Posterior cingulate gyrus (tissue), 11 donors: ENCODE measurements around the gene DGKG.

Source experiments
- DNase-seq, 10 donors: peaks; one replicate each; pipeline versions ENCODE4 v3.0.0 to v3.0.0-alpha.2; 2020 to 2021; ENCODE audit warnings: mixed read lengths in 3 of 10
- intact Hi-C: fragments of 100-400 bp; cut with DNase I; formaldehyde crosslinking; loops from one replicate; pipeline ENCODE4 v1.15.1; 2023

The DGKG gene

GRCh38 chr3:186248850-186249249, 113.2 kb downstream of the DGKG start:
- intact Hi-C loops = no loop called here
- DNase-seq = no peak

- peak in 5 of 10 donors; percentile 38 to 92 (median 51) for DNase-seq
Measured at GRCh38 chr3:186247821-186248814, 113.9 kb downstream of the DGKG start.

GRCh38 chr3:186246941-186247340, 115.1 kb downstream of the DGKG start:
- no peak for DNase-seq
- intact Hi-C loops = no loop called here

More at GRCh38 chr3:186247821-186248814, 113.9 kb downstream of the DGKG start:
- intact Hi-C loops = no loop called here

GRCh38 chr3:186244016-186244415, 118.0 kb downstream of the DGKG start:
- intact Hi-C loops = no loop called here
- DNase-seq = no peak

- intact Hi-C loops = loop anchor here (1.0 kb wide), 1 partner anchor 259 kb away; no protein-coding TSS in a partner anchor
- DNase-seq = peak in 8 of 10 donors; percentile 54 to 93 (median 64)
Measured at GRCh38 chr3:186241910-186242821, 119.9 kb downstream of the DGKG start.

- DNase-seq = peak in 5 of 10 donors; percentile 37 to 87 (median 54)
- intact Hi-C loops = no loop called here
Measured at GRCh38 chr3:186239321-186239720, 122.7 kb downstream of the DGKG start.

GRCh38 chr3:186237915-186238314, 124.1 kb downstream of the DGKG start:
- intact Hi-C loops = no loop called here
- DNase-seq = no peak

GRCh38 chr3:186236357-186237020, 125.5 kb downstream of the DGKG start:
- intact Hi-C loops = no loop called here
- DNase-seq = no peak

- intact Hi-C loops = no loop called here
- no peak for DNase-seq
Measured at GRCh38 chr3:186235554-186235953, 126.5 kb downstream of the DGKG start.

GRCh38 chr3:186234152-186234551, 127.9 kb downstream of the DGKG start:
- no peak for DNase-seq
- intact Hi-C loops = no loop called here

- intact Hi-C loops = no loop called here
Measured at GRCh38 chr3:186226482-186226881, 135.6 kb downstream of the DGKG start.

GRCh38 chr3:186225603-186226002, 136.4 kb downstream of the DGKG start:
- DNase-seq = no peak
- intact Hi-C loops = no loop called here

More at GRCh38 chr3:186226482-186226881, 135.6 kb downstream of the DGKG start:
- no peak for DNase-seq

GRCh38 chr3:186224041-186224610, 137.9 kb downstream of the DGKG start:
- DNase-seq = no peak
- intact Hi-C loops = loop anchor here (5.0 kb wide), 1 partner anchor 242 kb away; no protein-coding TSS in a partner anchor

- intact Hi-C loops = loop anchor here (5.0 kb wide), 1 partner anchor 241 kb away; no protein-coding TSS in a partner anchor
- no peak for DNase-seq
Measured at GRCh38 chr3:186223476-186223875, 138.6 kb downstream of the DGKG start.

GRCh38 chr3:186221760-186222378, 140.2 kb downstream of the DGKG start:
- intact Hi-C loops = loop anchor here (5.0 kb wide), 1 partner anchor 240 kb away; no protein-coding TSS in a partner anchor
- no peak for DNase-seq

GRCh38 chr3:186220911-186221645, 141.0 kb downstream of the DGKG start:
- intact Hi-C loops = loop anchor here (5.0 kb wide), 1 partner anchor 239 kb away; no protein-coding TSS in a partner anchor
- peak; percentile 48 to 95 (median 66) for DNase-seq

- intact Hi-C loops = loop anchor here (5.0 kb wide), 1 partner anchor 238 kb away; no protein-coding TSS in a partner anchor
- DNase-seq = no peak
Measured at GRCh38 chr3:186220365-186220764, 141.7 kb downstream of the DGKG start.

GRCh38 chr3:186219211-186219638, 142.8 kb downstream of the DGKG start:
- peak in 4 of 10 donors; percentile 41 to 88 (median 74) for DNase-seq
- intact Hi-C loops = no loop called here
